ENCODE data around the gene GLYATL2. TPM values are rescaled to one million over a fixed set of nuclear protein-coding genes. Genes with fewer than 3 reads are reported as not detected.

The GLYATL2 gene
- total RNA-seq, 1 donor from 2014 or later = not detected

- ATAC-seq (no peak), DNase-seq (ENCODE audit: missing footprints) (no peak)
- intact Hi-C loops (cut with DNase I) = no loop called here
Measured at GRCh38 chr11:58805065-58805464, 39.4 kb downstream of the GLYATL2 start.

DNA sequence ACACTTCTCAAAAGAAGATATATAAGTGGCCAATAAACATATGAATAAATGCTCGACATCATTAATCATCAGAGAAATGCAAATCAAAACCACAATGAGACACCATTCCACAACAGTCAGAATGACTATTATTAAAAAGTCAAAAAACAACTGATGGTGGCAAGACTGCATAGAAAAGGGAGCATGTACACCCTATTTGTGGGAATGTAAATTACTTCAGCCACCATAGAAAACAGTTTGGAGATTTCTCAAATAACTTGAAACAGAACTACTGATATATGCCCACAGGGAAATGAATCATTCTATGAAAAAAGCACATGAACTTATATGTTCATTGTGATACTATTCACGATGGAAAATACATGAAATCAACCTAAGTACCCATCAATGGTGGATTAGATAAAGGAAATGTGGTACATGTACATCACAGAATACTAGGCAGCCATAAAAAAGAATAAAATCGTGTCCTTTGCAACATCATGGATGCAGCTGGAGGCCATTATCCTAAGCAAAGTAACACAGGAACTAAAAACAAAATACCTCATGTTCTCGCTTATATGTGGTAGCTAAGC is 42.4 kb downstream of the GLYATL2 start:
- intact Hi-C loops (cut with DNase I) = no loop called here
- no peak for DNase-seq (ENCODE audit: missing footprints)
- ATAC-seq = no peak

DNA sequence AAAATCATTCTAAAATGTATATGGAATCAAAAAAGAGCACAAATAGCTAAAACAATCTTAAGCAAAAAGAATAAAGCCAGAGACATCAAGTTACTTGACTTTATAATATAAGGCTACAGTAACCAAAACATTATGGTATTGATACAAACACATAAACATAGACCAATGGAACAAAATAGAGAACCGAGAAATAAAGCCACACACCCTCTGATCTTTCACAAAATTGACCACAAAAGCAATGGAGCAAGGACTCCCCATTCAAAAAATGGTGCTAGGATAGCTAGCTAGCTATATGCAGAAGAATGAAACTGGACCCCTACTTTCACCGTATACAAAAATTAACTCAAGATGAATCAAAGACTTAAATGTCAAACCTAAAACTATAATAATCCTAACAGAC is 43.2 kb downstream of the GLYATL2 start:
- intact Hi-C loops (cut with DNase I) = no loop called here
- no peak for ATAC-seq
- DNase-seq (ENCODE audit: missing footprints) = no peak

DNA sequence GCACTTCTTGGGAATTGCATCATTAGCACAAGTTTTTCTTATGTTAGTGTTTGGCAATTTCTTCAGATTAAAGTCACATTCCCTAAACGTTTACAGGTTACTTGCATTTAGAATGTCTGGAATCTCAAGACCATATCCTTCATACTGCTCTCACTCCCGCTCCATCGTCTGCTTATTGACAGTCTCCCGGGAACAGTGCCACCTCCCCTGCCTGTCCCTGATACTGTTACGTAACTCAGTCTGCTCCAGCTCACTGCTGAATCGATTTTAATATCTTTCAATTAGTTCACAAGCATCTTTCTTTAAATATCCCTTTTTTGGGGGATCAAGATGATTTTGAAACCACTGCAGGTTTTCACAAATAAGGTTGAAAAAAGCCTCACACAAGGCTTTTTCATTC is 48.2 kb downstream of the GLYATL2 start:
- intact Hi-C loops (cut with DNase I) = loop anchor here (10.0 kb wide), 1 partner anchor 232 kb away; no protein-coding TSS in a partner anchor
- ATAC-seq = no peak
- no peak for DNase-seq (ENCODE audit: missing footprints)

- intact Hi-C loops (cut with DNase I) = loop anchor here (5.0 to 10.0 kb wide), 2 partner anchors 64 to 131 kb away; no protein-coding TSS in a partner anchor
- DNase-seq (ENCODE audit: missing footprints) (no peak), ATAC-seq (peak; percentile 62)
Measured at GRCh38 chr11:58788355-58789023, 56.0 kb downstream of the GLYATL2 start.

- DNase-seq (ENCODE audit: missing footprints) (no peak), ATAC-seq (no peak)
- intact Hi-C loops (cut with DNase I) = loop anchor here (5.0 to 10.0 kb wide), 2 partner anchors 63 to 131 kb away; no protein-coding TSS in a partner anchor
Measured at GRCh38 chr11:58787903-58788302, 56.6 kb downstream of the GLYATL2 start.

GRCh38 chr11:58786693-58787092 is 57.8 kb downstream of the GLYATL2 start:
- intact Hi-C loops (cut with DNase I) = loop anchor here (5.0 to 10.0 kb wide), 2 partner anchors 62 to 129 kb away; no protein-coding TSS in a partner anchor
- DNase-seq (ENCODE audit: missing footprints) = no peak
- no peak for ATAC-seq

DNA sequence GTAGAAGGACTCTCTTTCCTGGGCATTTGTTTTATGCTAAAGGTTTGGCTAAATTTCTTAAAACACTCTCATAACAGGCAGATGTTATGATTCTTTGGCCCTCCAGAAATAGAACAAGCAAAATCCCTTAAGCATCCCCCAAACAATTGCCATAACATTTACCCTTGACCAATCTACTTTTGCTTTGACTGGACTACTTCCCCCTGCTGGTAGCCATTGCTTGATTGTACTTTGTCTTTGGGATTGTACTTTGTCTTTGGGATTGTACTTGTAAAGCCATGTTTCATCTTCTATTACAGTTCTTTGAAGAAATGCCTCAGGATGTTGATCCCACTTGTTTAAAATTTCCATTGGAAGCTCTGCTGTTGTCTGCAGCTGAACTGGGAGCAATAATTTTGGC is 59.5 kb downstream of the GLYATL2 start:
- intact Hi-C loops (cut with DNase I) = loop anchor here (5.0 to 10.0 kb wide), 2 partner anchors 60 to 128 kb away; no protein-coding TSS in a partner anchor
- DNase-seq (ENCODE audit: missing footprints) (no peak), ATAC-seq (no peak)

Other genes starting within 250 kb of the GLYATL2 start
- gene CNTF, start 222.0 kb downstream of the GLYATL2 start, total RNA-seq = 0.70 TPM
- 1.4 TPM for gene GLYAT, start 112.8 kb downstream of the GLYATL2 start, total RNA-seq
- not detected for gene GLYATL1, start 94.8 kb upstream of the GLYATL2 start, total RNA-seq
- gene GLYATL1B, start 241.6 kb upstream of the GLYATL2 start, total RNA-seq = not detected

Measured in Right ventricle myocardium inferior (tissue), 1 donor.